Heart left ventricle (tissue), 13 donors: Measurements from ENCODE around the gene BCL10.

ENCODE experiments used
- POLR2A ChIP-seq, 2 donors: fragments of 450-650 bp; IDR thresholded peaks; one replicate each; pipeline ENCODE4 v1.6.1; 2017; ENCODE audit warnings: antibody characterized with exemption in 2 of 2, mild to moderate bottlenecking in 2 of 2, moderate library complexity in 2 of 2
- TF ChIP-seq, protein P1 (sequence below), 12 donors: fragments of 200-600 bp; sonication (generic) in 4 of 12; IDR thresholded peaks; one replicate each; pipeline versions ENCODE4 v1.5.0 to v1.8.0; 2018 to 2022; ENCODE audit warnings: antibody characterized with exemption in 12 of 12, mild to moderate bottlenecking in 5 of 12
- donor health status: ischemic (EF 13 %, LVEDD 7.1; RV severe dilation, severe dysfunction).
- donor health status: DM: no; HTN: yes; CAD: no.
- donor health status: DM: no; HTN: no; CAD: no.
- donor health status: ischemic (EF 25% LVEDD 6.9; RV normal size, moderate dysfunction).
- donor health status: ischemic (EF 25% LVEDD 5.7; RV mildly dilated, moderate dysfunction).
- donor health status: ischemic (EF 35%, LVEDD 5.7; RV mildly dilated, moderate dysfunction).
- donor health status: nonischemic (EF 11% LVEDD 7.7; RV severe dilation, severe dysfunction).
- donor health status: DM: yes; HTN: yes; CAD: no.
- donor health status: PGD.
- donor health status: ischemic (EF 29% LVEDD 5.4; RV normal size, mild dysfunction).
- donor health status: nonischemic (EF 23%, LVEDD 6.1; RV moderate dilation, normal function).

DNA sequence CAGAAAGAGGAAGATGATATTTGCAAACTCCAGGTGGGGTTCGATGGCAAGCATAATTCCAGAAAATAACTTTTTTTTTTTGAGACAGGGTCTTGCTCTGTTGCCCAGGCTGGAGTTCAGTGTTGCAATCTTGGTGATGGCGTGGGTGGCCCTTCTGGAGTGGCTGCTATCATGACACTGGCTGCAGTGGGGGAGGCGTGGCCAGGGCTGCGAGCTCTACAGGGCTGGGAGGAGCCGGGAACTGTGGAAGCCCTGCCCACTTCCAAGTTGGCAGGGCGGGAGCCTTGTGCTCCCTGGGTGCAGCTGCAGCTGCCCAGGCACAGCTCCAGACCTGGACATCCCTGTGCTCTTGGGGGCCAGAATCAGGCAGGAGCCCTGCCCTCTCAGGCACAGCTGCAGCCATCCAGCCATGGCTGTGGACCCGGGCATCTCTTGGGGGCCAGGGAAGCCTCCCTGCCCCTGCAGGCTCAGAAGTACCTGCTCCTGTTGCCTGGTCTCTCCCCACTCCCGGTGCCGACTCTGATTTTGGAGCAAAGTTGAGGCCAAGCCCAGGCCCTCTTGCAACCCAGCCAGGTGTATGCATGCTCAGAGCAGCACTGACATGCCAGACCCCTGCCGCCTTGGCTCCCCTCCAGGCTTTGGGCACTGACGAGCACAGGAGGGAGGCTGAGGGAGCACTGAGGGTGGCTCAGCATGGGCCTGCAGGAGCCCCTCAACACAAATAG, 7.2 kb upstream of the BCL10 start:
- TF ChIP-seq POLR2A (IDR thresholded peaks at IDR 0.05) = no peak
- TF ChIP-seq, protein P1, sequence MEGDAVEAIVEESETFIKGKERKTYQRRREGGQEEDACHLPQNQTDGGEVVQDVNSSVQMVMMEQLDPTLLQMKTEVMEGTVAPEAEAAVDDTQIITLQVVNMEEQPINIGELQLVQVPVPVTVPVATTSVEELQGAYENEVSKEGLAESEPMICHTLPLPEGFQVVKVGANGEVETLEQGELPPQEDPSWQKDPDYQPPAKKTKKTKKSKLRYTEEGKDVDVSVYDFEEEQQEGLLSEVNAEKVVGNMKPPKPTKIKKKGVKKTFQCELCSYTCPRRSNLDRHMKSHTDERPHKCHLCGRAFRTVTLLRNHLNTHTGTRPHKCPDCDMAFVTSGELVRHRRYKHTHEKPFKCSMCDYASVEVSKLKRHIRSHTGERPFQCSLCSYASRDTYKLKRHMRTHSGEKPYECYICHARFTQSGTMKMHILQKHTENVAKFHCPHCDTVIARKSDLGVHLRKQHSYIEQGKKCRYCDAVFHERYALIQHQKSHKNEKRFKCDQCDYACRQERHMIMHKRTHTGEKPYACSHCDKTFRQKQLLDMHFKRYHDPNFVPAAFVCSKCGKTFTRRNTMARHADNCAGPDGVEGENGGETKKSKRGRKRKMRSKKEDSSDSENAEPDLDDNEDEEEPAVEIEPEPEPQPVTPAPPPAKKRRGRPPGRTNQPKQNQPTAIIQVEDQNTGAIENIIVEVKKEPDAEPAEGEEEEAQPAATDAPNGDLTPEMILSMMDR (IDR thresholded peaks at IDR 0.05) = no peak
